BE2C (cell line): Measurements from ENCODE around the gene SF3B2.

Source experiments
- DNase-seq: peaks from one replicate; pipeline ENCODE4 v3.0.0-alpha.2; 2020
- H3K27me3 ChIP-seq: fragments of 250-450 bp; sonication (Bioruptor Pico); 2 replicates; pipeline ENCODE4 v1.5.1; 2020; ENCODE audit warnings: mild to moderate bottlenecking
- H3K36me3 ChIP-seq: fragments of 250-450 bp; sonication (Bioruptor Pico); 2 replicates; pipeline ENCODE4 v1.5.1; 2020; ENCODE audit warnings: mild to moderate bottlenecking
- H3K4me1 ChIP-seq: fragments of 250-450 bp; sonication (Bioruptor Pico); 2 replicates; pipeline ENCODE4 v1.5.1; 2020
- H3K4me3 ChIP-seq: 2 replicates; pipeline ENCODE4 v1.5.1; 2011; ENCODE audit warnings: low read depth, low read length
- H3K9me3 ChIP-seq: fragments of 250-450 bp; sonication (Bioruptor Pico); 2 replicates; pipeline ENCODE4 v1.5.1; 2020
- TF ChIP-seq, protein P1 (sequence below): IDR thresholded peaks from 2 replicates; pipeline ENCODE4 v1.5.1; 2012; ENCODE audit warnings: mild to moderate bottlenecking, low read depth, low read length

Gene SF3B2

DNA sequence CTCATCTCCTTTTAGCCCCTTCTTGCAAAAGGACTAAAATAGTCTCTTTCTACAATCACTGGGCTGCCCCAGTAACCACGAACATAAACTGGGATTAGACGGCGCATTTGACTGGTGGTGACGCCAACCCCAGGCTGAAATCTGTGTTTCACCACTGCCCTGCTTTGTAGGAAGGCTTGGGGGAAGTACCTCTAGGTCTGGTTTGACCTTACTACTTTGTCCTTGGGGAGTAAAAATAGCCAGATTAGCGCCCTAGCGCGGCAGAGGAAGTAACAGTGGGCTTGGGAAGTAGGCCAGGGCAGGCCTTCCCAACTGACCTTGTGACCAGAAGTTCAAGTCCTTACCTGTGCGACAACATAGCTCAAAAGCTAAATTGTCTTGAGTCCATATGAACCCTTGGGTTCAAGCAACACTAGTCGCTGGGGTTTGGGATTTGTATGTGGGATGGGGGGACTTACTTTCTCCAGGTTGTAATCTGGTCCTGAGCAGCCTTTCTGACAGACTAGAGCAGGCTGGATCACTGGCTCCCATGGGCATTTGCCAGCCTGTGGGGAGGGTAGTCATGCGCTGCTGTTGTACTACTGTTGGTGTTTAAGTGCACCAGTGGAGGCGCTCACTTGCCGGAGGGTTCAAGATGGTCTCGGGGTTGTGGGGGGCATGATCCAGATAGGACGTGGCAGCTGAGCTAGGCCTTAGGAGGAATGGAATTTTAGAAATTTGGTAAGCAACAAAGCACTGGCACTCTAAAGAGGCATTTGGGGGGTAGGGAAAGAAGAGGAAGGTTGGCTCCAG, 17.0 kb downstream of the SF3B2 start:
- TF ChIP-seq, protein P1, sequence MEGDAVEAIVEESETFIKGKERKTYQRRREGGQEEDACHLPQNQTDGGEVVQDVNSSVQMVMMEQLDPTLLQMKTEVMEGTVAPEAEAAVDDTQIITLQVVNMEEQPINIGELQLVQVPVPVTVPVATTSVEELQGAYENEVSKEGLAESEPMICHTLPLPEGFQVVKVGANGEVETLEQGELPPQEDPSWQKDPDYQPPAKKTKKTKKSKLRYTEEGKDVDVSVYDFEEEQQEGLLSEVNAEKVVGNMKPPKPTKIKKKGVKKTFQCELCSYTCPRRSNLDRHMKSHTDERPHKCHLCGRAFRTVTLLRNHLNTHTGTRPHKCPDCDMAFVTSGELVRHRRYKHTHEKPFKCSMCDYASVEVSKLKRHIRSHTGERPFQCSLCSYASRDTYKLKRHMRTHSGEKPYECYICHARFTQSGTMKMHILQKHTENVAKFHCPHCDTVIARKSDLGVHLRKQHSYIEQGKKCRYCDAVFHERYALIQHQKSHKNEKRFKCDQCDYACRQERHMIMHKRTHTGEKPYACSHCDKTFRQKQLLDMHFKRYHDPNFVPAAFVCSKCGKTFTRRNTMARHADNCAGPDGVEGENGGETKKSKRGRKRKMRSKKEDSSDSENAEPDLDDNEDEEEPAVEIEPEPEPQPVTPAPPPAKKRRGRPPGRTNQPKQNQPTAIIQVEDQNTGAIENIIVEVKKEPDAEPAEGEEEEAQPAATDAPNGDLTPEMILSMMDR, result peak; percentile 39
- Histone ChIP-seq H3K4me1 (peaks cover 11% of the 10 kb centered on the region), H3K4me3 (peak overlapping the region; percentile 57), H3K27me3 (no peaks in the 10 kb centered on the region), H3K36me3 (peaks cover 47% of the 10 kb centered on the region), H3K9me3 (no peaks in the 10 kb centered on the region)
- DNase-seq, result peak; percentile 77

DNA sequence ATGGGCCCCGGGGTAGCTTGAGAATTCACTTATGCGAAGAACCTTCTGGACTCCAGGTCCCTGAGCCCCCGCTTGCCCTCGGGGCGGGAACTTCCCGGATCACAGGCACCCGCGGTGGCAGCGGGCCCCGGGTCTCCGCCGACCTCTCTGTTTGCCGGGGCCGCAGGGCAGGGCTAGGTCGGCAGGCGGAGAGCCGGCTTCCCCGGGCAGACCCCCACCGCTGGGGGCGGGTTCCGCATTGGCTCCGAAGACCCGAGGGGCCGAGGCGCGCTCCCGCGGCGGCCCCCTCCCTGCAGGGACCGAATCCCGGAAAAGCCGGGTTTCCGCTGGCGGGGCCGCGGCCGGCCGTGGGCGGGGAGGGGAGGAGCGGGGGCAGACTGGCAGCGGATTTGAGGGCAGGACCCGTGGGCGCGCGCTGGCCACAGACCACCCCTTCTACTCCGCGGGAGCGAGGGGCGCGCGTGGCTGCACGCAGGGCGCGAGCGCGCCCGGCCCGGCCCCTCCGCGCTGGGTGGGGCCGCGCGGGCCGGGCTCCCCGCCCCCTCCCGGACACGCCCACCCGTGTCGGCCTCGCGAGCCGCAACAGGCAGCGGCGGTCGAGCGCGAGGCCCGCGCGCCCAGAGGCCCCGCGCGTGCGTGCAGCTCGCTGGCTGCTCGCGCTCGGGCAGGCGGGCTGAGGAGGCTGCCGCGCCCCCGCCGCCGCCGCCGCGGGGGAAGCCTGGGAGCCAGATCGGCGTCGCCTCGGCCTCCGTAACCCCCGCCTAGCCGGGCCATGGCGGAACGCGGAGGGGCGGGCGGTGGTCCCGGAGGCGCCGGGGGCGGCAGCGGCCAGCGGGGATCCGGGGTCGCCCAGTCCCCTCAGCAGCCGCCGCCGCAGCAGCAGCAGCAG, 17.8 kb downstream of the SF3B2 start, which contains the start of gene PACS1:
TSS of gene PACS1 (plus strand) at position 558 of the 889 bp plus-strand sequence. CDS start at position 773, 215 bp downstream.
- Histone ChIP-seq H3K4me1 (peaks cover 11% of the 10 kb centered on the region), H3K27me3 (no peaks in the 10 kb centered on the region), H3K36me3 (peaks cover 39% of the 10 kb centered on the region), H3K9me3 (no peaks in the 10 kb centered on the region), H3K4me3 (peak within 1 kb of the TSS; percentile 66)
- TF ChIP-seq, protein P1, result no peak
- peak; percentile 72 for DNase-seq

DNA sequence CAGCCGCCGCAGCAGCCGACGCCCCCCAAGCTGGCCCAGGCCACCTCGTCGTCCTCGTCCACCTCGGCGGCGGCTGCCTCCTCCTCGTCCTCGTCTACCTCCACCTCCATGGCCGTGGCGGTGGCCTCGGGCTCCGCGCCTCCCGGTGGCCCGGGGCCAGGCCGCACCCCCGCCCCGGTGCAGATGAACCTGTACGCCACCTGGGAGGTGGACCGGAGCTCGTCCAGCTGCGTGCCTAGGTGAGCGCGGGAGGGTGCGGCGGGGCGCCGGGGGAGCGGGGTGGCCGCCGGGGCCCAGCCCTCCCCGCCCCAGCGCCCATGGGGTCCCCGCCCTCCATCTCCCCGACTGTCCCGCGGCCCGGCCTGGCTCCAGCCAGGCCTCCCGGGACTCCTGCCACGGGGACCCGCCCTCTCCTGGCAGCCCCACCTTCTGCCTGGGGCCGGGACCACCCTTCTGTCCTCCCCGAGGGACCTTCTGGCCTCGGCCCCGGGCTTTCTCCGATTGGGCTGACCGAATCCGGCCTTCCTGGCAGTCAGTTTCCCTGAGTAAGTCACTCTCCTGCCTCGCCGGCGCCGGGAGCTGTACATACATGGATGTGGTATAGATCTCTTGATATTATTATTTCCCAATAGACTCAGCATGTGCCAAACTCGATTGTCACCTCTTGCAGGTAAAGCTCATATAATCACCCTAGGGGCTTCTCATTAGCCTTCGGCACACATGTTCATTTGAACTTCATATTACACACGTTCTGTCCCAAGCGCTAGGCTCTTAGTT, 18.6 kb downstream of the SF3B2 start:
- peak; percentile 50 for DNase-seq
- Histone ChIP-seq H3K9me3 (no peaks in the 10 kb centered on the region), H3K4me1 (peaks cover 11% of the 10 kb centered on the region), H3K27me3 (no peaks in the 10 kb centered on the region), H3K4me3 (peak overlapping the region; percentile 66), H3K36me3 (peaks cover 34% of the 10 kb centered on the region)
- TF ChIP-seq, protein P1, result no peak

DNA sequence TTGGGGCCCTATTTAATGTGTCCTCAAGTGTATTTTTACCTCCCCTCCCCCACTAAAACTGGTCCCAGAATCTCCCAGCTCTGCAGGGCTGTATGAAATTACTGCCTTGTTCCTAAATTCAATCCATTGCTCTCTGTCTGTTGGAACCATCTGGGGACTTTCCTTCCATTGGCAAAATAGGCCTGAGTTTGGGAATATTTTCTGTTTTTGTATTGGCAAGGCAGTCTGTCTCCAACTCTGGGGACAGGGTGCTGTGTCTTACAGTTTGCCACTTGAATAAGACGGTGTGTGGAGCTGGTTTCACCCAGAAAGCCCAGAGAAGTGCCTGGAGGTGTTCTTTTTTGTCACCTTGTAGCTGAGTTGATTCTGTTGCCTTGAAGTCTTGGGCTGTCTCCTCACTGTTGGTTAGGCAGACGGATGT, 19.2 kb downstream of the SF3B2 start:
- H3K4me1 ChIP-seq, result peaks cover 11% of the 10 kb centered on the region
- no peak for DNase-seq
- H3K27me3 ChIP-seq, result no peaks in the 10 kb centered on the region
- H3K36me3 ChIP-seq, result peaks cover 28% of the 10 kb centered on the region
- peak overlapping the region; percentile 66 for H3K4me3 ChIP-seq
- TF ChIP-seq, protein P1, result no peak
- H3K9me3 ChIP-seq, result no peaks in the 10 kb centered on the region

DNA sequence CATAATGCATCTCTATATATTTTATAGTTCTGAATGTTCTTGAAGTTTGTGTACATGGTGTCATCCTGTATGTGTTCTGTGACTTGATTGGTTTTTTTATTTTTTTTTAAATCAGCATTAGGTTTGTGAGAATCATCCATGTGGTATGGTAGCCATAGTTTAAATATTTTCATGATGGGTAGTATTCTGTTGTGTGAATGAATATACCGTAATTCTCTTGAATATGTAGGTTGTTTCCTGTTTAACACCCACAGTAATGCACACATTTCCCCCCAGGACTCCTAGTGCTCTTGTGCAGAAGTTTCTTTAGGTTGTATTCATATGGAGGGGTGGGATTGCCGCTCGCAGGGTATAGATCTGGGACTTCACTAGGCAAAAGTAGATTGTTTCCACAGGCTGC, 19.9 kb downstream of the SF3B2 start:
- H3K4me1 ChIP-seq, result peaks cover 11% of the 10 kb centered on the region
- TF ChIP-seq, protein P1, result no peak

More for the DNA sequence above, 19.9 kb downstream of the SF3B2 start:
- peak overlapping the region; percentile 66; the same call in 1 of the 2 replicates for H3K4me3 ChIP-seq
- no peak for DNase-seq
- H3K27me3 ChIP-seq, result no peaks in the 10 kb centered on the region
- H3K9me3 ChIP-seq, result no peaks in the 10 kb centered on the region
- H3K36me3 ChIP-seq, result peaks cover 21% of the 10 kb centered on the region
